Glutamatergic neuron (in vitro differentiated cells): ENCODE measurements around the gene DRD5. TPM values are rescaled to one million over a fixed set of nuclear protein-coding genes. Genes with fewer than 3 reads are reported as not detected.
"Not testable (repeated sequence)": the region's sequence is repeated elsewhere in the genome, so short reads cannot be mapped to it uniquely, and the experiment has no call there.

ENCODE experiments used
- DNase-seq: peaks from one replicate; pipeline ENCODE4 v3.0.0; 2022
- H3K27ac Mint-ChIP-seq: one replicate; pipeline ENCODE4 v1.8.0; 2020; ENCODE audit warnings: mild to moderate bottlenecking, mixed read lengths, inconsistent platforms; ENCODE audit not compliant: unreplicated experiment
- H3K27me3 Mint-ChIP-seq: one replicate; pipeline ENCODE4 v1.8.0; 2020; ENCODE audit warnings: mild to moderate bottlenecking, moderate library complexity, mixed read lengths, inconsistent platforms; ENCODE audit not compliant: unreplicated experiment
- H3K36me3 Mint-ChIP-seq: one replicate; pipeline ENCODE4 v1.8.0; 2020; ENCODE audit warnings: mild to moderate bottlenecking, mixed read lengths, inconsistent platforms; ENCODE audit not compliant: unreplicated experiment
- H3K4me1 Mint-ChIP-seq: one replicate; pipeline ENCODE4 v1.8.0; 2020; ENCODE audit warnings: mild to moderate bottlenecking, low read depth, mixed read lengths, inconsistent platforms; ENCODE audit not compliant: unreplicated experiment
- H3K4me3 Mint-ChIP-seq: one replicate; pipeline ENCODE4 v1.8.0; 2020; ENCODE audit warnings: mild to moderate bottlenecking, mixed read lengths, inconsistent platforms; ENCODE audit not compliant: unreplicated experiment
- H3K9me3 Mint-ChIP-seq: one replicate; pipeline ENCODE4 v1.8.0; 2020; ENCODE audit warnings: mild to moderate bottlenecking, moderate library complexity, mixed read lengths, inconsistent platforms; ENCODE audit not compliant: unreplicated experiment
- total RNA-seq: library from RNA; stranded (reverse); fragmentation: NEBNext Ultra II Directional; extraction: Animal tissue kit (Norgen Biotek cat#: 25700); gene quantifications from one replicate; pipeline ENCODE4 v1.2.1, GENCODE V29; 2021; ENCODE audit not compliant: unreplicated experiment
- TF ChIP-seq, protein P1 (sequence below): fragments of 200-600 bp; sonication (generic); IDR thresholded peaks from one replicate; pipeline ENCODE4 v1.5.0; 2021; ENCODE audit not compliant: partially characterized antibody, unreplicated experiment

The DRD5 gene
- total RNA-seq, 1 donor from 2014 or later: not detected

DNA sequence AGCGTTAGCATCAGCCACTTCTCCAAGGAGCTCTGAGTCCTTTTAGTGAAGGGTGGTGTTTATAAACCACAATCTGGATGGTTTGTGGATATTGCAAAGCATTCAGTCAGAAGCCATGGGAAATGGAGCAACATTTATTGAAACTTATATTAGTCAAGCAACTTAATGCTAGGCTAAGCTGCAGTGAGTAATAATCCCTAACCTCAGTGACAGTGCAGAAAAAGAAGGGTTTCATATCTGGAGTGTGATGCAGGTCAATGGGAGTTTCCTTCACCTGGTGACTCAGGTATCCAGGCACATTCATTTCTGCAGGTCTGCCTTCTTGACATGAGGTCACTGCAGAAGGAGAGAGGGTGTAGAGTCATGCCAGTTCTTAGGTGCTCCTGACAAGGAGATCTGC is 10.4 kb upstream of the DRD5 start:
- Mint-ChIP-seq H3K4me1 (no peaks in the 10 kb centered on the region), H3K36me3 (peaks cover 7% of the 10 kb centered on the region), H3K27me3 (peaks cover 9% of the 10 kb centered on the region), H3K9me3 (peaks cover 6% of the 10 kb centered on the region), H3K27ac (no peak overlapping the region), H3K4me3 (no peak overlapping the region)
- TF ChIP-seq, protein P1, sequence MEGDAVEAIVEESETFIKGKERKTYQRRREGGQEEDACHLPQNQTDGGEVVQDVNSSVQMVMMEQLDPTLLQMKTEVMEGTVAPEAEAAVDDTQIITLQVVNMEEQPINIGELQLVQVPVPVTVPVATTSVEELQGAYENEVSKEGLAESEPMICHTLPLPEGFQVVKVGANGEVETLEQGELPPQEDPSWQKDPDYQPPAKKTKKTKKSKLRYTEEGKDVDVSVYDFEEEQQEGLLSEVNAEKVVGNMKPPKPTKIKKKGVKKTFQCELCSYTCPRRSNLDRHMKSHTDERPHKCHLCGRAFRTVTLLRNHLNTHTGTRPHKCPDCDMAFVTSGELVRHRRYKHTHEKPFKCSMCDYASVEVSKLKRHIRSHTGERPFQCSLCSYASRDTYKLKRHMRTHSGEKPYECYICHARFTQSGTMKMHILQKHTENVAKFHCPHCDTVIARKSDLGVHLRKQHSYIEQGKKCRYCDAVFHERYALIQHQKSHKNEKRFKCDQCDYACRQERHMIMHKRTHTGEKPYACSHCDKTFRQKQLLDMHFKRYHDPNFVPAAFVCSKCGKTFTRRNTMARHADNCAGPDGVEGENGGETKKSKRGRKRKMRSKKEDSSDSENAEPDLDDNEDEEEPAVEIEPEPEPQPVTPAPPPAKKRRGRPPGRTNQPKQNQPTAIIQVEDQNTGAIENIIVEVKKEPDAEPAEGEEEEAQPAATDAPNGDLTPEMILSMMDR: no peak
- DNase-seq: no peak

DNA sequence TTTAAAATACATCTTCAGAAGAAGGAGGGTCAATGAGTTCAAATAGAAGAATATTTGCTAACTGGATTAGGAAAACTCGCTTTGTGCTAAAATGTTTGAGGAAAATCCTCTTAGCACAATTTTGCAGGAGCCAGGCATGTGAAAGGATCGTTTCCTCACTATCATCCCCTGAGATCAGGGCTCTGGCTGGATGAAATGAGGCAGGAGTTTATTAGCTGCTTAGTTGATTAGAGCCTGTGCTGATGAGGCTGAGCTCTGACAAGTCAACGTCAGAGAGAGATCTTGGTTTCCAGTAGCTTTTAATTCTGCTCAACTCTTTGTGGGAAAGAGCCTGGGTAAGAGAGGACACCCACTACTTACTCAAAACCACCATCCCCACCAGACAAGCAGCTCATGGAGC is 8.0 kb upstream of the DRD5 start:
- H3K36me3 Mint-ChIP-seq: no peaks in the 10 kb centered on the region
- H3K9me3 Mint-ChIP-seq: peaks cover 6% of the 10 kb centered on the region
- H3K4me3 Mint-ChIP-seq: no peak overlapping the region
- TF ChIP-seq, protein P1: no peak
- H3K27ac Mint-ChIP-seq: no peak overlapping the region
- DNase-seq: no peak
- peaks cover 9% of the 10 kb centered on the region for H3K27me3 Mint-ChIP-seq
- H3K4me1 Mint-ChIP-seq: no peaks in the 10 kb centered on the region

DNA sequence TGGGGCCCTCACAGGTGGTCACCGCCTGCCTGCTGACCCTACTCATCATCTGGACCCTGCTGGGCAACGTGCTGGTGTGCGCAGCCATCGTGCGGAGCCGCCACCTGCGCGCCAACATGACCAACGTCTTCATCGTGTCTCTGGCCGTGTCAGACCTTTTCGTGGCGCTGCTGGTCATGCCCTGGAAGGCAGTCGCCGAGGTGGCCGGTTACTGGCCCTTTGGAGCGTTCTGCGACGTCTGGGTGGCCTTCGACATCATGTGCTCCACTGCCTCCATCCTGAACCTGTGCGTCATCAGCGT is 652 bp downstream of the DRD5 start:
- H3K9me3 Mint-ChIP-seq: peaks cover 13% of the 10 kb centered on the region
- no peak for DNase-seq
- peaks cover 22% of the 10 kb centered on the region for H3K27me3 Mint-ChIP-seq
- H3K36me3 Mint-ChIP-seq: peaks cover 16% of the 10 kb centered on the region
- H3K4me1 Mint-ChIP-seq: no peaks in the 10 kb centered on the region
- no peak overlapping the region for H3K27ac Mint-ChIP-seq
- H3K4me3 Mint-ChIP-seq: peak overlapping the region; percentile 68
- TF ChIP-seq, protein P1: no peak

DNA sequence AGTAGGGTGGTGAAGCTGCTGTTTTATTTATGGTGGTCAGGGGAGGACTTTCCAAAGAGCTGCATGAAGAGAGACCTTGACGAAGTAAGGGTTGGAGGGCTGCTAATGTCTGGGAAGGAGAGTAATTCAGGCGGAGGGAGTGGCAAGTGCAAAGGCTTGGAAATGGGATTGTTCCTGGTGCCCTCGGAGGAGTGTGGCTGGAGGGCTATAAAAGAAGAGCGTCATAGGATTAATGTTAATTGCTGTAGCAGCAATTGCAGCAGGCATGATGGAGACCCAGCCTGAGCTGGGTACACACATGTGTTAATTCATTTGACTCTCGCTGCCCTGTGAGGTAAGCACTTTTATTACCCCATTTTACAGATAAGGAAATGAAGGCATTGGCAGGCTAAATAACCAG is 4.5 kb downstream of the DRD5 start:
- not testable (repeated sequence) for H3K4me1 Mint-ChIP-seq, H3K9me3 Mint-ChIP-seq, H3K4me3 Mint-ChIP-seq, DNase-seq, H3K27ac Mint-ChIP-seq, H3K36me3 Mint-ChIP-seq
- H3K27me3 Mint-ChIP-seq: peaks cover 11% of the 10 kb centered on the region

DNA sequence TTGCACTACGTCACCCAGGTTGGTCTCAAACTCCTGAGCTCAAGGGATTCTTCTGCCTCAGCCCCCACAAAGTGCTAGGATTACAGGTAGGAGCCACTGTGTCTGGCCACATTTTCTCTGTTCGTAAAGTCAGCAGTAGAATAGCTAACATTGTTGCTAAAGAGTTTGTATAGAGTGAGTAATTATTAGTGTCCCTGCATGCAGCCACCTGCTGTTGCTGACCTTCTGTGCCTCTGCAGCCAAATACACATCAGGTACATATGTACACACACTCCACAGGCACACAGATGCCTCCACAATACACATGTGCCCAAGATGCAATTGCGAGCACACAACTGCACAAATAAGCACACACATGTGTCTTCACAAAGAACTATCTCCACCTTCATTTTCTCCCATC is 10.9 kb downstream of the DRD5 start:
- H3K27me3 Mint-ChIP-seq: no peaks in the 10 kb centered on the region
- no peak overlapping the region for H3K4me3 Mint-ChIP-seq
- no peak overlapping the region for H3K27ac Mint-ChIP-seq
- H3K36me3 Mint-ChIP-seq: no peaks in the 10 kb centered on the region
- H3K9me3 Mint-ChIP-seq: peaks cover 2% of the 10 kb centered on the region
- DNase-seq: no peak
- TF ChIP-seq, protein P1: no peak
- no peaks in the 10 kb centered on the region for H3K4me1 Mint-ChIP-seq

DNA sequence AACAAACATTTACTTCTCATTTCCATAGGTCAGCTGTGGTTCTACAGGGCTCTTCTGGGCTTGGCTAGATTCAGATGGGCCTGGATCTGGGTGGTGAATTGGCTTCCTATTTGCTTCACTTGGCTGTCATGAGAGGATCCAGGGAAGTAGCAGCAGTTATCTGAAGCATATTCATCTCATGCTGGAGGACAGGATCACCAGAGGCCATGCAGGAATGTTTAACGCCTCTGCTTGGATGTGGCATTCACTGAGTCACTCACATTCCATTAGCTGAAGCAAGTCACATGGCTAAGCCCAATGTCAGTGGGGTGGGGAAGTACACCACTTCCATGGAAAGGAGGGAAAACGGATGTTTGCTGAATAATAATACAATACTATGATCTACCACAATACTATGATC is 15.2 kb downstream of the DRD5 start:
- not testable (repeated sequence) for H3K27ac Mint-ChIP-seq, DNase-seq, H3K9me3 Mint-ChIP-seq, H3K27me3 Mint-ChIP-seq, H3K36me3 Mint-ChIP-seq, H3K4me3 Mint-ChIP-seq, H3K4me1 Mint-ChIP-seq
